Measurements from ENCODE around the gene CCT8L2.
"Not testable (repeated sequence)": the region's sequence is repeated elsewhere in the genome, so short reads cannot be mapped to it uniquely, and the experiment has no call there.

DNA sequence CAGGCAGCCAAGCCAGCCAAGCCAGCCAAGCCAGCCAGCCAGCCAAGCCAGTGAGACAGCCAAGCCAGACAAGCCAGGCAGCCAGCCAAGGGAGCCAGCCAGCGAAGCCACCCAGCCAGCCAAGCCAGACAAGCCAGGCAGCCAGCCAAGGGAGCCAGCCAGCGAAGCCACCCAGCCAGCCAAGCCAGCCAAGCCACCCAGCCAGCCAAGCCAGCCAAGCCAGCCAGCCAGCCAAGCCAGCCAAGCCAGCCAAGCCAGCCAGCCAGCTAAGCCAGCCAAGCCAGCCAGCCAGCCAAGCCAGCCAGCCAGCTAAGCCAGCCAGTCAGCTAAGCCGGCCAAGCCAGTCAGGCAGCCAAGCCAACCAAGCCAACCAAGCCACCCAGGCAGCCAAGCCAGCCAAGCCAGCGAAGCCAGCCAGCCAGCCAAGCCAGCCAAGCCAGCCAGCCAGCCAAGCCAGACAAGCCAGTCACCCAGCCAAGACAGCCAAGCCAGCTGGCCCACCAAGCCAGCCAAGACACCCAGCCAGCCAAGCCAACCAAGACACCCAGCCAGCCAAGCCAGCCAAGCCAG is 34.1 kb downstream of the CCT8L2 start:
- TF ChIP-seq POLR2A (IDR thresholded peaks at IDR 0.05; ENCODE audit: low read depth, low read length); PAX5 (IDR thresholded peaks at IDR 0.05; ENCODE audit: insufficient read depth, low read length, severe bottlenecking); TAF1 (IDR thresholded peaks at IDR 0.05; ENCODE audit: low read depth, low read length); POLR2AphosphoS5 (IDR thresholded peaks at IDR 0.05; ENCODE audit: low read depth, low read length): not testable (repeated sequence)

Data from GM12891 (cell line).